Measurements from ENCODE around the gene CNTFR. TPM values are rescaled to one million over a fixed set of nuclear protein-coding genes. Genes with fewer than 3 reads are reported as not detected.
A peak's percentile ranks its signal among the peaks of the same experiment; 100 is the strongest.

The CNTFR gene
- total RNA-seq, 1 donor from 2014 or later = 2.7 TPM

- H3K27ac Mint-ChIP-seq = no peak overlapping the region
- no peak for TF ChIP-seq CTCF (IDR thresholded peaks at IDR 0.05; ENCODE audit: unreplicated experiment)
- peaks cover 32% of the 10 kb centered on the region for H3K27me3 Mint-ChIP-seq
- no peaks in the 10 kb centered on the region for H3K9me3 Mint-ChIP-seq (ENCODE audit: low read depth)
- no peak for DNase-seq (ENCODE audit: low spot score, unreplicated experiment)
- H3K4me1 Mint-ChIP-seq (ENCODE audit: low read depth) = peaks cover 1% of the 10 kb centered on the region
- no peak overlapping the region for H3K4me3 Mint-ChIP-seq (ENCODE audit: low read depth)
- H3K36me3 Mint-ChIP-seq (ENCODE audit: insufficient read depth) = no peaks in the 10 kb centered on the region
Measured at GRCh38 chr9:34551751-34552605, 37.5 kb downstream of the CNTFR start.

- peaks cover 1% of the 10 kb centered on the region for H3K4me1 Mint-ChIP-seq (ENCODE audit: low read depth)
- no peak overlapping the region for H3K4me3 Mint-ChIP-seq (ENCODE audit: low read depth)
- H3K36me3 Mint-ChIP-seq (ENCODE audit: insufficient read depth) = no peaks in the 10 kb centered on the region
- no peak overlapping the region for H3K27ac Mint-ChIP-seq
- no peak for TF ChIP-seq CTCF (IDR thresholded peaks at IDR 0.05; ENCODE audit: unreplicated experiment)
- H3K27me3 Mint-ChIP-seq = peaks cover 34% of the 10 kb centered on the region
- no peak for DNase-seq (ENCODE audit: low spot score, unreplicated experiment)
- no peaks in the 10 kb centered on the region for H3K9me3 Mint-ChIP-seq (ENCODE audit: low read depth)
Measured at GRCh38 chr9:34550681-34551270, 38.7 kb downstream of the CNTFR start.

- peaks cover 40% of the 10 kb centered on the region for H3K27me3 Mint-ChIP-seq
- TF ChIP-seq CTCF (IDR thresholded peaks at IDR 0.05; ENCODE audit: unreplicated experiment) = no peak
- H3K4me3 Mint-ChIP-seq (ENCODE audit: low read depth) = no peak overlapping the region
- no peaks in the 10 kb centered on the region for H3K36me3 Mint-ChIP-seq (ENCODE audit: insufficient read depth)
- no peaks in the 10 kb centered on the region for H3K9me3 Mint-ChIP-seq (ENCODE audit: low read depth)
- no peak overlapping the region for H3K27ac Mint-ChIP-seq
- H3K4me1 Mint-ChIP-seq (ENCODE audit: low read depth) = peaks cover 1% of the 10 kb centered on the region
- DNase-seq (ENCODE audit: low spot score, unreplicated experiment) = no peak
Measured at GRCh38 chr9:34550016-34550680, 39.4 kb downstream of the CNTFR start.

- peaks cover 2% of the 10 kb centered on the region for H3K4me1 Mint-ChIP-seq (ENCODE audit: low read depth)
- H3K9me3 Mint-ChIP-seq (ENCODE audit: low read depth) = no peaks in the 10 kb centered on the region
- DNase-seq (ENCODE audit: low spot score, unreplicated experiment) = no peak
- H3K27ac Mint-ChIP-seq = no peak overlapping the region
- no peaks in the 10 kb centered on the region for H3K36me3 Mint-ChIP-seq (ENCODE audit: insufficient read depth)
- peaks cover 38% of the 10 kb centered on the region for H3K27me3 Mint-ChIP-seq
- no peak overlapping the region for H3K4me3 Mint-ChIP-seq (ENCODE audit: low read depth)
- TF ChIP-seq CTCF (IDR thresholded peaks at IDR 0.05; ENCODE audit: unreplicated experiment) = no peak
Measured at GRCh38 chr9:34549407-34549732, 40.2 kb downstream of the CNTFR start.

- no peak overlapping the region for H3K27ac Mint-ChIP-seq
- no peaks in the 10 kb centered on the region for H3K36me3 Mint-ChIP-seq (ENCODE audit: insufficient read depth)
- H3K4me3 Mint-ChIP-seq (ENCODE audit: low read depth) = no peak overlapping the region
Measured at GRCh38 chr9:34547960-34548611, 41.4 kb downstream of the CNTFR start.

More at GRCh38 chr9:34547960-34548611, 41.4 kb downstream of the CNTFR start:
- peaks cover 5% of the 10 kb centered on the region for H3K4me1 Mint-ChIP-seq (ENCODE audit: low read depth)
- H3K27me3 Mint-ChIP-seq = peaks cover 38% of the 10 kb centered on the region
- peak; percentile 71 for DNase-seq (ENCODE audit: low spot score, unreplicated experiment)
- TF ChIP-seq CTCF (IDR thresholded peaks at IDR 0.05; ENCODE audit: unreplicated experiment) = peak; percentile 91
- no peaks in the 10 kb centered on the region for H3K9me3 Mint-ChIP-seq (ENCODE audit: low read depth)
